Nephron progenitor cell (in vitro differentiated cells): ENCODE measurements around the gene NPEPL1.

Source experiments
- DNase-seq: peaks from one replicate; pipeline ENCODE4 v3.0.0; 2021
- H3K27ac Mint-ChIP-seq: 2 replicates; pipeline ENCODE4 v1.8.0; 2021; ENCODE audit warnings: mild to moderate bottlenecking, moderate library complexity, mixed read lengths
- H3K27me3 Mint-ChIP-seq: 2 replicates; pipeline ENCODE4 v1.8.0; 2021; ENCODE audit warnings: mild to moderate bottlenecking, low read depth, mixed read lengths; ENCODE audit not compliant: poor library complexity
- H3K36me3 Mint-ChIP-seq: 2 replicates; pipeline ENCODE4 v1.8.0; 2021; ENCODE audit warnings: low read depth, mixed read lengths
- H3K4me1 Mint-ChIP-seq: 2 replicates; pipeline ENCODE4 v1.8.0; 2021; ENCODE audit warnings: mixed read lengths
- H3K4me3 Mint-ChIP-seq: 2 replicates; pipeline ENCODE4 v1.8.0; 2021; ENCODE audit warnings: mild to moderate bottlenecking, moderate library complexity, mixed read lengths
- H3K9me3 Mint-ChIP-seq: 2 replicates; pipeline ENCODE4 v1.8.0; 2021; ENCODE audit warnings: mild to moderate bottlenecking, moderate library complexity, mixed read lengths
- TF ChIP-seq, protein P1 (sequence below): fragments of 200-600 bp; sonication (generic); IDR thresholded peaks from 2 replicates; pipeline ENCODE4 v1.5.0; 2021; ENCODE audit warnings: antibody characterized with exemption

Gene NPEPL1

DNA sequence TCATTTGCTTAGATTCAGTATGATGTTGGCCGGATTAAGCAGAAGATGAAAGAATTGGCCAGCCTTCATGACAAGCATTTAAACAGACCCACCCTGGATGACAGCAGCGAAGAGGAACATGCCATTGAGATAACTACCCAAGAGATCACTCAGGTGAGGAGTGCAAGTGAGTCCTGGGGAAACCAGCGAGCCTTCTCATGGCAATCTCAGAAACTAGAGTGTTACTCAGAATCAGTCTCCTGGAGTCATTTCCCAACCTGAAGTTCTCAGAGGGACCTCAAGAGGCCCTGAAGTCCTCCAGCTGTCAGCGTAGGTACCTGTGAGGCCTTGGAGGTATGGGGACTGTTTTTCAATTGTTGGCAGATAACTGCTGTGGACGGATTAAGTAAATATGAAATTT is 24.6 kb upstream of the NPEPL1 start:
- H3K9me3 Mint-ChIP-seq: no peaks in the 10 kb centered on the region
- no peak for DNase-seq
- H3K27ac Mint-ChIP-seq: no peak overlapping the region
- TF ChIP-seq, protein P1, sequence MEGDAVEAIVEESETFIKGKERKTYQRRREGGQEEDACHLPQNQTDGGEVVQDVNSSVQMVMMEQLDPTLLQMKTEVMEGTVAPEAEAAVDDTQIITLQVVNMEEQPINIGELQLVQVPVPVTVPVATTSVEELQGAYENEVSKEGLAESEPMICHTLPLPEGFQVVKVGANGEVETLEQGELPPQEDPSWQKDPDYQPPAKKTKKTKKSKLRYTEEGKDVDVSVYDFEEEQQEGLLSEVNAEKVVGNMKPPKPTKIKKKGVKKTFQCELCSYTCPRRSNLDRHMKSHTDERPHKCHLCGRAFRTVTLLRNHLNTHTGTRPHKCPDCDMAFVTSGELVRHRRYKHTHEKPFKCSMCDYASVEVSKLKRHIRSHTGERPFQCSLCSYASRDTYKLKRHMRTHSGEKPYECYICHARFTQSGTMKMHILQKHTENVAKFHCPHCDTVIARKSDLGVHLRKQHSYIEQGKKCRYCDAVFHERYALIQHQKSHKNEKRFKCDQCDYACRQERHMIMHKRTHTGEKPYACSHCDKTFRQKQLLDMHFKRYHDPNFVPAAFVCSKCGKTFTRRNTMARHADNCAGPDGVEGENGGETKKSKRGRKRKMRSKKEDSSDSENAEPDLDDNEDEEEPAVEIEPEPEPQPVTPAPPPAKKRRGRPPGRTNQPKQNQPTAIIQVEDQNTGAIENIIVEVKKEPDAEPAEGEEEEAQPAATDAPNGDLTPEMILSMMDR: no peak
- peaks cover 14% of the 10 kb centered on the region for H3K4me1 Mint-ChIP-seq
- peaks cover 39% of the 10 kb centered on the region for H3K36me3 Mint-ChIP-seq
- no peak overlapping the region for H3K4me3 Mint-ChIP-seq
- no peaks in the 10 kb centered on the region for H3K27me3 Mint-ChIP-seq

GRCh38 chr20:58668901-58669286 is 23.7 kb upstream of the NPEPL1 start:
- TF ChIP-seq, protein P1: no peak
- Mint-ChIP-seq H3K27ac (no peak overlapping the region), H3K27me3 (no peaks in the 10 kb centered on the region), H3K36me3 (peaks cover 44% of the 10 kb centered on the region), H3K4me3 (no peak overlapping the region), H3K9me3 (no peaks in the 10 kb centered on the region), H3K4me1 (peaks cover 14% of the 10 kb centered on the region)
- no peak for DNase-seq

GRCh38 chr20:58669287-58670006 is 23.2 kb upstream of the NPEPL1 start:
- peaks cover 49% of the 10 kb centered on the region for H3K36me3 Mint-ChIP-seq
- no peaks in the 10 kb centered on the region for H3K9me3 Mint-ChIP-seq
- TF ChIP-seq, protein P1: no peak
- no peak overlapping the region for H3K27ac Mint-ChIP-seq
- H3K27me3 Mint-ChIP-seq: no peaks in the 10 kb centered on the region
- no peak overlapping the region for H3K4me3 Mint-ChIP-seq
- DNase-seq: no peak
- H3K4me1 Mint-ChIP-seq: peaks cover 13% of the 10 kb centered on the region

DNA sequence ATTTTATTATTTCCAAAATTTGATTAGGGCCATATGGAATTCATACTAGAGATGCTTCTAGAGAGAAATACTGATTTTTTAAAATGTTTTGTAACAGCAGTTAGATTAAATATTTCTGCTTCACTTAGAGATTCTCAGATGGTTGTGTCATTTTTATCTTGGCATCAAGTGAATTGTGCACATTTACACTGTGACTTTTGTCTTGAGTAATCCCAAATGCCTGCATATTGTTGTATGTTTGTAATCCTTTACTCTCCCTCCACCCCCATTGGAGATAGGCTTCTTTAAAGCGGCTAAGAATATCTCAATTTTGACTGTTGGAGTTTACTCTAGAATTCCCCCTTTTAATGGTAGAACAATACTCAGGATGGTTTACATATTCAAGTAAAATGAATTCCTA is 22.5 kb upstream of the NPEPL1 start:
- Mint-ChIP-seq H3K27me3 (no peaks in the 10 kb centered on the region), H3K27ac (no peak overlapping the region), H3K4me1 (peaks cover 7% of the 10 kb centered on the region), H3K36me3 (peaks cover 56% of the 10 kb centered on the region), H3K4me3 (no peak overlapping the region), H3K9me3 (no peaks in the 10 kb centered on the region)
- no peak for DNase-seq
- TF ChIP-seq, protein P1: no peak

- TF ChIP-seq, protein P1: no peak
- Mint-ChIP-seq H3K4me1 (peaks cover 1% of the 10 kb centered on the region), H3K36me3 (peaks cover 62% of the 10 kb centered on the region), H3K27ac (no peak overlapping the region), H3K9me3 (no peaks in the 10 kb centered on the region), H3K27me3 (peaks cover 3% of the 10 kb centered on the region), H3K4me3 (no peak overlapping the region)
- DNase-seq: no peak
These were observed 21.9 kb upstream of the NPEPL1 start for GRCh38 chr20:58670659-58671058.

- TF ChIP-seq, protein P1: no peak
- peaks cover 64% of the 10 kb centered on the region for H3K36me3 Mint-ChIP-seq
- H3K27me3 Mint-ChIP-seq: peaks cover 5% of the 10 kb centered on the region
- no peak overlapping the region for H3K4me3 Mint-ChIP-seq
- no peak for DNase-seq
- no peaks in the 10 kb centered on the region for H3K9me3 Mint-ChIP-seq
- no peaks in the 10 kb centered on the region for H3K4me1 Mint-ChIP-seq
- no peak overlapping the region for H3K27ac Mint-ChIP-seq
These were observed 19.5 kb upstream of the NPEPL1 start for GRCh38 chr20:58673119-58673518.
